ENCODE data around the gene WSB1. TPM values are rescaled to one million over a fixed set of nuclear protein-coding genes. Genes with fewer than 3 reads are reported as not detected.

Gene WSB1
- total and polyA plus RNA-seq, 8 donors = 264 to 536 (median 421) TPM

- ATAC-seq (peak; percentile 4), DNase-seq (no peak)
- Histone ChIP-seq H3K9me3 (no peaks in the 10 kb centered on the region), H3K36me3 (no peaks in the 10 kb centered on the region), H3K4me1 (peaks cover 4 to 43% of the 10 kb centered on the region in 2 donors), H3K27me3 (no peaks in the 10 kb centered on the region), H3K4me3 (no peak overlapping the region), H3K27ac (no peak overlapping the region)
- intact Hi-C loops (cut with DNase I) = no loop called here
- TF ChIP-seq, protein P1, sequence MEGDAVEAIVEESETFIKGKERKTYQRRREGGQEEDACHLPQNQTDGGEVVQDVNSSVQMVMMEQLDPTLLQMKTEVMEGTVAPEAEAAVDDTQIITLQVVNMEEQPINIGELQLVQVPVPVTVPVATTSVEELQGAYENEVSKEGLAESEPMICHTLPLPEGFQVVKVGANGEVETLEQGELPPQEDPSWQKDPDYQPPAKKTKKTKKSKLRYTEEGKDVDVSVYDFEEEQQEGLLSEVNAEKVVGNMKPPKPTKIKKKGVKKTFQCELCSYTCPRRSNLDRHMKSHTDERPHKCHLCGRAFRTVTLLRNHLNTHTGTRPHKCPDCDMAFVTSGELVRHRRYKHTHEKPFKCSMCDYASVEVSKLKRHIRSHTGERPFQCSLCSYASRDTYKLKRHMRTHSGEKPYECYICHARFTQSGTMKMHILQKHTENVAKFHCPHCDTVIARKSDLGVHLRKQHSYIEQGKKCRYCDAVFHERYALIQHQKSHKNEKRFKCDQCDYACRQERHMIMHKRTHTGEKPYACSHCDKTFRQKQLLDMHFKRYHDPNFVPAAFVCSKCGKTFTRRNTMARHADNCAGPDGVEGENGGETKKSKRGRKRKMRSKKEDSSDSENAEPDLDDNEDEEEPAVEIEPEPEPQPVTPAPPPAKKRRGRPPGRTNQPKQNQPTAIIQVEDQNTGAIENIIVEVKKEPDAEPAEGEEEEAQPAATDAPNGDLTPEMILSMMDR (IDR thresholded peaks at IDR 0.05) = no peak
Measured at GRCh38 chr17:27346228-27346899, 52.5 kb downstream of the WSB1 start.

DNA sequence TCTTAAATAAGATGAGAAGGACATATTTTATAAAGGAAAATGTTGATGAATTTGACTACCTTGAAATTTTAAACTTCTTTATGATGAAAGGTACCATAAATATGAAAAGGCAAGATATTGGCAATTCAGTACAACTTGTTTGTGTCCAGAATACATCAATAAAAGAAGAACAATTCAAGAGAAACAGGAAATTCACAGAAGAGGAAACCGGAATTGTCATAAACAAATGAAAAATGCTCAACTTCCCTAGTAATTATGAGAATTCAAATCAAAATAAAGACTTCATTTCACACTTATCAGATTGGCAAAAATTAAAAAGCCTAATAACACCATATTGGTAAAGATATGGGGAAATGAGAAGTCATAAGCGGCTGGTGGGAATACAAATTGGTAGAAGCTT lies 54.3 kb downstream of the WSB1 start:
- peaks cover 8 to 58% of the 10 kb centered on the region in 2 donors for H3K4me1 ChIP-seq
- no peak for DNase-seq
- peak overlapping the region in 1 of 2 donors; percentile 41 for H3K4me3 ChIP-seq
- H3K27me3 ChIP-seq = no peaks in the 10 kb centered on the region
- ATAC-seq = no peak
- intact Hi-C loops (cut with DNase I) = no loop called here
- H3K36me3 ChIP-seq = no peaks in the 10 kb centered on the region
- H3K9me3 ChIP-seq = no peaks in the 10 kb centered on the region
- peak overlapping the region; percentile 70 to 84 for H3K27ac ChIP-seq
- TF ChIP-seq, protein P1 (IDR thresholded peaks at IDR 0.05) = no peak

GRCh38 chr17:27349540-27350021 lies 55.7 kb downstream of the WSB1 start:
- ATAC-seq (no peak), DNase-seq (no peak)
- peak overlapping the region; percentile 30 to 41 for H3K4me3 ChIP-seq
- intact Hi-C loops (cut with DNase I) = loop anchor here in 1 of 2 donors (5.0 kb wide), 1 partner anchor 253 kb away; no protein-coding TSS in a partner anchor
- no peaks in the 10 kb centered on the region for H3K9me3 ChIP-seq
- peak overlapping the region; percentile 70 to 84 for H3K27ac ChIP-seq
- TF ChIP-seq, protein P1 (IDR thresholded peaks at IDR 0.05) = no peak
- H3K4me1 ChIP-seq = peaks cover 15 to 58% of the 10 kb centered on the region in 2 donors
- H3K36me3 ChIP-seq = no peaks in the 10 kb centered on the region
- H3K27me3 ChIP-seq = no peaks in the 10 kb centered on the region

DNA sequence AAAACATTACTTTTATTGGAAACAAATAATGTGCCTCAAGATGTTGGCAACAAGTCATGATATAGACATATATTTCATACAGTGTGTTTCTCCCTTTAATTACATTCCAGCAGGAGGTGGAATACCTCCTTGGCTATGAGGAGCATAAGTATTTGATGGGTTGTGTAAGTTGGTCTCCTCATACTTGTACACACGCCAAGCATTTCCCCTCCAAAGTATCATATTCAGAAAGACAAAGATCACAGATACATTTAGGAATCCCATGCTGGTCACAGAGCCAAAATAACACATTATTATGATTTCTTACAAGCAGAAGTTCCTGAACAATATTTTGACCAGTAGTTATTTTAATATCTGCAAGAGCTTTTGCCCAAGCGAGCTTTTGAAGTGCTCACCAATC lies 57.8 kb downstream of the WSB1 start:
- intact Hi-C loops (cut with DNase I) = loop anchor here in 1 of 2 donors (5.0 kb wide), 1 partner anchor 251 kb away; no protein-coding TSS in a partner anchor
- H3K4me3 ChIP-seq = no peak overlapping the region
- TF ChIP-seq, protein P1 (IDR thresholded peaks at IDR 0.05) = no peak
- H3K27me3 ChIP-seq = no peaks in the 10 kb centered on the region
- H3K9me3 ChIP-seq = no peaks in the 10 kb centered on the region
- H3K36me3 ChIP-seq = no peaks in the 10 kb centered on the region
- ATAC-seq = no peak
- no peak for DNase-seq
- H3K4me1 ChIP-seq = peaks cover 15 to 49% of the 10 kb centered on the region in 2 donors
- peak overlapping the region in 1 of 2 donors; percentile 89 for H3K27ac ChIP-seq

DNA sequence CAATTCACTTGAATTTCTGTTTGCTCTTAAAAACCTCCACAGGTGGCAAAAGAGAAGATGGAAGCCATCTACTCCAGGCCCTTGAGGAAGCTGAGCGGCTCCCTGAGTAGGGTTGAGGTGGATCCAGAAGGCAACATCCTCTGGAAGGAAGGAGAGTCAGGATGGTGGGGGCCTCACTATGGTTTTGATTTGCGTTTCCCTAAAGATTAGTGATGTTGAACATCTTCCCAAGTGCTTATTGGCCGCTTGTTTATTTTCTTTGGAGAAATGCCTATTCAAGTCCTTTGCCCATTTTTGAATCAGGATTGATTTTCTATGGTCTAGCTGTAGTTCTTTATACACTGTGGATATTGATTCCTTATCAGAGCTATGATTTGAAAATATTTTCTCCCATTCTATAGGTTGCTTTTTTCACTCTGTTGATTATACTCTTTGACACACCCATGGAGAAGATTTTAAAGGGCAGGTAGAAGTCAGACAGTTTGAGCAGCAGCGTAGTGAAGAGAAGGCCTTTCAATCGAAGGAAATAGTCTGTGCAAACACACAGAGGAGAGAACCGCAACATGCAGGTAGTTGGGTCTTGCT lies 58.6 kb downstream of the WSB1 start:
- Histone ChIP-seq H3K4me1 (peaks cover 15 to 46% of the 10 kb centered on the region in 2 donors), H3K36me3 (no peaks in the 10 kb centered on the region), H3K4me3 (peak overlapping the region in 1 of 2 donors; percentile 66), H3K27me3 (no peaks in the 10 kb centered on the region), H3K9me3 (no peaks in the 10 kb centered on the region), H3K27ac (peak overlapping the region; percentile 87 to 89)
- intact Hi-C loops (cut with DNase I) = loop anchor here in 1 of 2 donors (5.0 kb wide), 1 partner anchor 250 kb away; no protein-coding TSS in a partner anchor
- DNase-seq (no peak), ATAC-seq (no peak)
- TF ChIP-seq, protein P1 (IDR thresholded peaks at IDR 0.05) = no peak

Data from left lung (tissue), 10 donors.